Stimulated activated naive CD4-positive, alpha-beta T cell treated with Interleukin-2 at 50 U/mL for 16 hours (primary cell): ENCODE results near the gene LRRN4CL.
"Not testable (repeated sequence)": the region's sequence is repeated elsewhere in the genome, so short reads cannot be mapped to it uniquely, and the experiment has no call there.

Experiments used
- DNase-seq: peaks from one replicate; lab custom pipeline; 2025; lab: John Stamatoyannopoulos, UW

LRRN4CL gene

GRCh38 chr11:62689421-62690183 is at the start of gene LRRN4CL:
Gene LRRN4CL (minus strand): TSS chr11:62689530. CDS start chr11:62688508, 1,022 bp downstream.
- DNase-seq = no peak

DNA sequence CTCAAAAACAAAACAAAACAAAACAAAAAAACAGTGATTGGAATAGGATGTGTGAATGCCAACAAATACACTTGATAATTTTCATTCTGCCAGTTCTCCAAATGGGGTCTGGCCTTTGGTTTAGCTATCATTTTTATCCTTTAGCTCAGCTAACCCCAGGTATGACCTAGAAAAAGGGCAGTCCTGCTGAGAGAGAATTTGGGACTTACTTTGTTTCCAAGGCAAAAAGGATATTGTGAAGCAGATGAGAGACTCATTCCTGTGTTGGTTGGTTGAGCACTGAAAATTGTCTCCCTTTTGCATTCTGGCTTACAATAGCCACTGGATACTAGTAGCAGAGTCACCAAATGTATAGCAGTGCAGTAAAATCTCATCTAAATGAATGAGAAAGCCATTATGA is 47.9 kb upstream of the LRRN4CL start:
- DNase-seq = no peak

DNA sequence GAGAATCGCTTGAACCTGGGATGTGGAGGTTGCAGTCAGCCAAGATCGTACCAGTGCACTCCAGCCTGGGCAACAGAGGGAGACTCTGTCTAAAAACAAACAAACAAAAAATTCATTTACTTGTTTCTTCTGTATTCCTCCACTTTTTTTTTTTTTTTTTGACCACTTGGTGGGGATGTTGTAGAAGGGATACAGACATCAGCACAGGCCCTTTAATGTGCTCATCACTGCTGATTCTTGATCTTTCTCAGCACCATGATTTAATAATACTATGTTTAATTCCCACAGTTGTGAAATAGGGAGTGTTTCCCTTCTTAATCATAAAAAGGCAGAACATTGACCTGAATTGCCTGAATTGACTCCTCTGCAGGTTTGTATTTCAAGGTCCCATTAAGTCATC is 43.5 kb upstream of the LRRN4CL start:
- DNase-seq = no peak

DNA sequence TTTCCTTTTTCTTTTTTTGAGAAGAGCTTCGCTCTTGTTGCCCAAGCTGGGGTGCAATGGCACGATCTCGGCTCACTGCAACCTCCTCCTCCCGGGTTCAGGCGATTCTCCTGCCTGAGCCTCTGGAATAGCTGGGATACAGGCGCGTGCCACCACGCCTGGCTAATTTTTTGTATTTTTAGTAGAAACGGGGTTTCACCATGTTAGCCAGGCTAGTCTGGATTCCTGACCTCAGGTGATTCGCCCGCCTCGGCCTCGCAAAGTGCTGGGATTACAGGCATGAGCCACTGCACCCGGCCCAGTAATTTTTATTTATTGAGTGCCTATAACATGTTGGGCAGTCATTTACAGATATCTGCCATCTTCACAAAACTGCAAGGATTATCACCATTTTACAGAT is 40.7 kb upstream of the LRRN4CL start:
- DNase-seq = not testable (repeated sequence)

GRCh38 chr11:62728171-62728988 is 39.0 kb upstream of the LRRN4CL start, which contains the start of gene TTC9C:
Gene TTC9C (plus strand): TSS chr11:62728486. CDS start chr11:62728849, 363 bp downstream.
- peak; percentile 82 for DNase-seq

DNA sequence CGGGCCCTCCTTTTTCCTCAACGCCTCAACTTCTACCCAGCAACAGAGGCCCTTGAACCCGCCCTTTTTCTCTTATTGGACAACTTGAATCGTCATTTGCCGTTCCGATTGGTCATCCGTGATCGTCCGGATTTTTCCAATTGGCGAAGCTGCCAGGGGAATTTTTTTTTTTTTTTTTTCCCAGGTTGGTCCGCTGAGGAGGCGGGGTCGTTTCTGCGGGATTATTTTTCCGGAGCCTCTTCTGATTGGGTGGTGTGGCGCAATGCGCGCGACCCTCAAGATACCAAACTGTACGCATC is 38.5 kb upstream of the LRRN4CL start:
- peak; percentile 82 for DNase-seq

GRCh38 chr11:62727165-62727871 is 38.0 kb upstream of the LRRN4CL start, which contains the start of gene HNRNPUL2:
Gene HNRNPUL2 (minus strand): TSS chr11:62727457. CDS start chr11:62727156, 301 bp downstream.
- DNase-seq = peak; percentile 98

DNA sequence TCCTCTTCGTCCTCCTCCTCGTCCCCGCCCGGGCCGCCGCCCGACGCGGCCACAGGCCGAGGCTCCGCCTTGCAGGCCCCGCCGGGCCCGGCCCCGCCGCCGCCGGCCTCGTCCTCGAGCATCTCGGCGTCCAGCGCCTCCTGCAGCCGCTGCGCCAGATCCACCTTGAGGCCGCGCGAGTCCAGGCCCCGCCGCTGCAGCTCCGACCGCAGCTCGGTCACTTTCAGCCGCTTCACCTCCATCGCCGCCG is 37.5 kb upstream of the LRRN4CL start:
- DNase-seq = no peak

- DNase-seq = no peak
Observed at GRCh38 chr11:62726156-62726914, 37.0 kb upstream of the LRRN4CL start.

DNA sequence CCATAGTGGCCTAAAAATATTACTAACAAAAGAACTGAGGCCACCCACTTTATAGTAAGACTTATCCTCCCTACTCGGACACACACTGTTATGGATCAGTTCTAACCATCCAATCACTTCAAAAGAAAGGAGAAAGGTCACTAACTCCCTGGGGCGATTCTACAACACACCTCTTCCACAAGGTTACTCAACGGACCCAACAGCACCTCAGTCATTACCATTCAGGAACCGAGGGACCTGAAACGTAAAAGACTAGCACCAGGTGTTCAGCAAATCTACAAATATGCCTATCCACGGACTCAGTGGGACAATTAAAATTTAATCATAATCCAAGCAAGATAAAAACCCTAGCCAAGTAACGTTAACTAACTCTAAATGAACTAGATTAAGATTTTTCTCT is 36.3 kb upstream of the LRRN4CL start:
- DNase-seq = no peak

DNA sequence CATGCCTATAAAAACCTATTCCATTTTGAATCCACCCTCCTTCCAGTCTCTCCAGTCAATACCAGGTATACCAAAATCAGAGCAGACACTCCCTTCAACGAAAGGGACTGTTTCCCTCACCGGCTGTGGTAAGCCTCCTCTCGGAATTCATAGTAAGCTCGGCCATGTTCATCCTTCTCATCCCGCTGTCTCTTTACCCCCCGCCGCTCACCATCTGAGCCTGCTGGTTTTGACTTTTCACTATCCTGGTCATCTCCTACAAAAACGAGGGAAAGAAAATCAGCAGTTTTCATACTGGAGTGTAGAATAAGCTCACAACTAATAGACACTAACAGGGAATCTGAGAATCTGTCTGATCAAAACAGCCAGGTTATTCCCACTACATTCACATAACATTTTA is 34.8 kb upstream of the LRRN4CL start:
- DNase-seq = no peak

GRCh38 chr11:62721994-62722393 is 32.7 kb upstream of the LRRN4CL start:
- DNase-seq = no peak

- DNase-seq = no peak
Observed at GRCh38 chr11:62719302-62719978, 30.1 kb upstream of the LRRN4CL start.

DNA sequence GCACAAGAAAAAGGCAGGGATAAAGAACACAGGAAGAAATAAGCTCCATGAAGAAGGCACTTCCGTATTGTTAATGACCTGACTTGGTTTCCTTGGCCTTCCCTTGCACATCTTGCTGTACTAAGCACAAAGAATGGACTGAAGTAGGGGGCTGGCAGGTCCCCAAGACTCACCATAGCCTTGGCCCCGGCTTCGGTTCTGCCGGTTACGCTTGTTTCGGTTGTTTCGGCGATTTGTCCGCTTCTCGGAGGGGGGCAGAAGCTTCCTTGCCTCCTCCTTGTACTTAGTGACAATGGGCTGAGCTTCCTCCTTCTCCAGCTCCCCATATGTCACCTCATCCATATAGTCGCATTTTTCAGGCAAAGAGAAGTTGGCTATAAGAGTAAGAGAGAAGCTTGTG is 27.5 kb upstream of the LRRN4CL start:
- no peak for DNase-seq

DNA sequence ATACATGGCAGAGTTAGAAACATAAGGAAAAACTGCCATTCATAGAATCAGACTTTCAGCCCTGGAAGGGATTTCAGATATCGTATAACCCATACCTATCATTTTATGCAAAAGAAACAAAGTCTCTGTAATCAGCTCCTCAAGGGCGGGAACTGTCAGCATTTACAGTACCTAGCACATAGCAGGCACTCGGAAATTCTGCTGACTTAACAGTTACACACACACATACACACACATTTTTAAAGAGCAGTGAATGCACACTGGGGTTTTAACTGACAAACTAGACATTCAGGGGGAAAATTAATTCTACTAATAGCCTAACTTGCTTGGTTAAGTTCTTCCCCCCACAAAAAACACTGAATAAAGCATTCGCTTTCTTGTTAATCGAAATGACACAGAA is 26.9 kb upstream of the LRRN4CL start:
- no peak for DNase-seq

DNA sequence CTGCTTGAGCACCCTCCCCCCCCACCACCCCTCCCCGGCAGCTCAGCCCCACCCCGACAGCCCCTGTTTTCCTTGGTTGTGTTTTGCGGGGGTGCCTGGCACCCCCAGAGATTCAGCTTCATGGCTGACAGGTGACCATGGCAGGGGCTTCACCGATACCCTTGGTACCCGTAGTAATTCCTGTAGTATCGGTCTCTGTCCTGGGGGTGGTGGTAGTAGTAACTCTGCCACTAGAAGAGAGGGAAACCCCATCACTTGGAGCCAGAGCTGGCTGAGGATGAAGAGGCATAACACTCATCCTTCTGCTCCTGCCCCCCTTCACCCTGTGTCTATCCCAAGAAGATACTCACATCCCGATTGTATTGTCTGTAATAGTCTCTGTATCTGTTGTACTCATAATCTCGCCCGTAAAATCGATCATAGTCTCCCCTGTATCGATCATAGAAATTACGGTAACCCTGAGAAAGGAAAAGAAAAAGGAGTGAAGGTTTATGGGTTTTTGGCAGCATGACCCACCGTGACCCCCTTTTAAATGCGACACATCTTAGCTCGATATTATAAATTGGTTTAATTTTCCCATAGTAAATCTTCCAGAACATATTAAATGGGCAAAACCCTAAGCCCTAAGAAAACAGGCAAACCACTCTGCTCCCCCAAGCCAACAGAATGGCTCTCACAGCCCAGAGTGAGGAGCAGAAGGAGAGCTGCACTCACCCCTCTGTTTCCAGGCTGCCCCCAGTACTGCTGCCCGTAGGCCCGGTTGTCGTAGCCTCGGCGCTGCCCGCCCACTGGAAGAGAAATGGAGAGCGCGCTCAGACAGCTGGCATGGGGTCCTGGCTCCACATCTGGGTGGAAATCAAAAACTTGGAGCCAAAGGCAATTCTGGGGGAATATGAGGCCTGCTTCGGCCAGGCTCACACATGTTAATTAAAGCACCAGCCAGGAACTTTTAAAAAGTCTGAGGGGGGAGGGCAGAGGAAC is 26.1 kb upstream of the LRRN4CL start:
- no peak for DNase-seq

- no peak for DNase-seq
Observed at GRCh38 chr11:62713343-62713742, 24.0 kb upstream of the LRRN4CL start.

DNA sequence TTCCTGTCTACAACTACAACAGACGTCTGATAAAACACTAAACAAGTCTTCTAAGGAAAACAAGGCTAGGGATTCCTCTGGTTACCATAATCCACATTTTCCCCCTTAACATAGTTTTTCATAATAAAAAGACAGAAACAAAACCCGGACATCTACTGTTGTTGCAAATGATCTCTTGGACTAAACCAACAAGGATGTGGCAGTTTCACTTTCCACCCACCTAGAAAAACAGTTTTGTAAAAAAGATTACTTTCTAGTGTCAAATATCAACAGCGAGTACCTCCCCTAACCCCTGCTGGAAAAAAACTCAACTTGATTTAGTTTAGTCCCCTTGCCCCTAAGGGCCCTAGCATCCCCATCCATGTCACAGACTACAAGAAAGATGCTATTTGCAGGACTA is 23.5 kb upstream of the LRRN4CL start:
- DNase-seq = no peak

DNA sequence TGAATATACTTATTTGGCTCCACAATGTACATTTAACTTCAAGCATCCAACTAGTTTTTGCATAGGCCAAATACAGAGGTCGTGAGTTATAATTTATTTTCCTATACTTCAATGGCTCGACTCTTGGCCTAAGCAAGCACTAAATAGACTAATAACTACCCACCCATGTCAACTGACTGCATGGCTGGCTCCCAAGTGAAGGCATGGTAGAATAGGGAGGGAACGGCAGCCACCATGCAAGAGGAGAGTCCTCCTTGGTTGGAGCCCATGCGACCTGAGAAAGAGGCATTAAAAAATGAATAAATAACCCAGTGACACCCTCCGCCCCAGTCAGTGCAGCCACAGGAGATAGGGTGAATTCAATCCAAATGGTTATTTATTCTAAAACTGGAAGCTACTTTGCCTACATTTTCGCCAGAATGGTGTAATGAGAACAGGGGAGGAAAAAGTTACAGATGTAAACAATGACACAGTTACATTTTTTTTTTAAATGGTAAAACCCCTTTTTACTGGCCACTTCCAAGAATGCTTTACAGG is 23.0 kb upstream of the LRRN4CL start:
- DNase-seq = no peak

- no peak for DNase-seq
Observed at GRCh38 chr11:62710001-62710345, 20.6 kb upstream of the LRRN4CL start.
